HG02870 (cell line): ENCODE results near the gene ATXN1L.
"Not testable (repeated sequence)": the region's sequence is repeated elsewhere in the genome, so short reads cannot be mapped to it uniquely, and the experiment has no call there.

Experiments
- ATAC-seq: cut with Tn5 transposase; IDR thresholded peaks from one replicate; pipeline ENCODE4 v1.9.1; 2021; ENCODE audit warnings: mild to moderate bottlenecking, moderate library complexity; ENCODE audit not compliant: unreplicated experiment

Gene ATXN1L

GRCh38 chr16:71845639-71846430 is at the start of gene ATXN1L:
ATXN1L (plus strand) TSS chr16:71845976; CDS start chr16:71849741, 3,765 bp downstream.
- ATAC-seq, result peak; percentile 62

- no peak for ATAC-seq
These were observed 49.2 kb upstream of the ATXN1L start for GRCh38 chr16:71796501-71797097.

GRCh38 chr16:71803305-71803690 is 42.5 kb upstream of the ATXN1L start:
- ATAC-seq, result no peak

GRCh38 chr16:71807905-71808592 is 37.7 kb upstream of the ATXN1L start:
- peak; percentile 44 for ATAC-seq

GRCh38 chr16:71808593-71809459 is 37.0 kb upstream of the ATXN1L start, which contains the start of gene AP1G1:
AP1G1 (minus strand) TSS chr16:71808834; CDS start chr16:71789479, 19,355 bp downstream.
- peak; percentile 72 for ATAC-seq

GRCh38 chr16:71810155-71810530 is 35.6 kb upstream of the ATXN1L start:
- ATAC-seq, result not testable (repeated sequence)

- ATAC-seq, result no peak
These were observed 34.4 kb upstream of the ATXN1L start for GRCh38 chr16:71811261-71811803.

- ATAC-seq, result peak; percentile 7
These were observed 28.6 kb upstream of the ATXN1L start for GRCh38 chr16:71817155-71817500.

GRCh38 chr16:71826533-71827017 is 19.2 kb upstream of the ATXN1L start:
- ATAC-seq, result no peak

GRCh38 chr16:71830359-71830758 is 15.4 kb upstream of the ATXN1L start:
- ATAC-seq, result no peak

- not testable (repeated sequence) for ATAC-seq
These were observed 14.1 kb upstream of the ATXN1L start for GRCh38 chr16:71831698-71832097.

GRCh38 chr16:71832112-71832511 is 13.7 kb upstream of the ATXN1L start:
- not testable (repeated sequence) for ATAC-seq

GRCh38 chr16:71834291-71834690 is 11.5 kb upstream of the ATXN1L start:
- ATAC-seq, result no peak

- no peak for ATAC-seq
These were observed 8.6 kb upstream of the ATXN1L start for GRCh38 chr16:71837150-71837549.

- no peak for ATAC-seq
These were observed 5.7 kb upstream of the ATXN1L start for GRCh38 chr16:71840052-71840451.

- ATAC-seq, result no peak
These were observed 2.2 kb upstream of the ATXN1L start for GRCh38 chr16:71843572-71843971.

- no peak for ATAC-seq
These were observed 655 bp downstream of the ATXN1L start for GRCh38 chr16:71846431-71846830.

- ATAC-seq, result no peak
These were observed 1.3 kb downstream of the ATXN1L start for GRCh38 chr16:71847096-71847495.

GRCh38 chr16:71848622-71849021 is 2.8 kb downstream of the ATXN1L start:
- ATAC-seq, result no peak

- ATAC-seq, result no peak
These were observed 6.0 kb downstream of the ATXN1L start for GRCh38 chr16:71851746-71852145.
